Psoas muscle (tissue), 8 donors: ENCODE measurements around the gene KANK2. TPM values are rescaled to one million over a fixed set of nuclear protein-coding genes. Genes with fewer than 3 reads are reported as not detected.

Experiments
- ATAC-seq, 4 donors: fragments of 200-7000 bp; cut with Tn5 transposase; one replicate each; pipeline ENCODE4 v1.9.1; 2020; ENCODE audit warnings: moderate library complexity in 3 of 4, mild to moderate bottlenecking in 2 of 4
- DNase-seq, 2 donors: peaks; one replicate each; pipeline ENCODE4 v3.0.0-alpha.2; 2020
- H3K27ac ChIP-seq: fragments of 200-600 bp; one replicate; pipeline ENCODE4 v1.8.0; 2022
- H3K27me3 ChIP-seq, 3 donors: fragments of 200-600 bp in 1 of 3; one replicate each; pipeline versions ENCODE4 v1.6.1 to v1.8.0; 2013 to 2022; ENCODE audit warnings: low read length in 2 of 3, mild to moderate bottlenecking in 2 of 3, moderate library complexity in 1 of 3; ENCODE audit not compliant: insufficient read depth in 3 of 3
- H3K36me3 ChIP-seq, 2 donors: fragments of 200-600 bp in 1 of 2; one replicate each; pipeline versions ENCODE4 v1.6.1 to v1.8.0; 2013 to 2022; ENCODE audit warnings: low read depth in 1 of 2, mild to moderate bottlenecking in 1 of 2, moderate library complexity in 1 of 2; ENCODE audit not compliant: insufficient read depth in 1 of 2
- H3K4me1 ChIP-seq: fragments of 200-600 bp; one replicate; pipeline ENCODE4 v1.8.0; 2022
- H3K4me3 ChIP-seq: fragments of 200-600 bp; one replicate; pipeline ENCODE4 v1.8.0; 2022; ENCODE audit warnings: mild to moderate bottlenecking
- H3K9me3 ChIP-seq: fragments of 200-600 bp; one replicate; pipeline ENCODE4 v1.8.0; 2022
- WGBS, 3 donors: extraction: QIAGEN DNeasy Blood & Tissue Kit; methylation state at CpG; one replicate each; pipeline versions ENCODE4 v1.1.6 to v1.1.7; 2013; 5-methylcytosine and 5-hydroxymethylcytosine counted together
- intact Hi-C, 2 donors: fragments of 100-400 bp; cut with DNase I; formaldehyde crosslinking; loops; one replicate each; pipeline versions ENCODE4 v1.11.0 to v1.14.2; 2022
- polyA plus RNA-seq, 3 donors: library from polyadenylated mRNA; stranded (reverse); fragments of 200-250 nt; gene quantifications; one replicate each; pipeline ENCODE4 v1.2.3, GENCODE V29; 2013
- total RNA-seq, 4 donors: library from RNA; stranded (reverse); fragmentation: NEBNext Ultra II Directional in 2 of 4; extraction: Animal tissue kit (Norgen Biotek cat#: 25700) in 2 of 4; gene quantifications; one replicate each; pipeline versions ENCODE4 v1.2.1 to v1.2.4, GENCODE V29; 2021 to 2023
- TF ChIP-seq, protein P1 (sequence below): fragments of 200-600 bp; IDR thresholded peaks from one replicate; pipeline ENCODE4 v1.8.0; 2022; ENCODE audit warnings: antibody characterized with exemption
- donor health status: healthy with polysubstance abuse.
- donor health status: DM: no; HTN: no; CAD: no; lungs with moderate emphysema.
- donor health status: Bipolar disorder and iron deficiency.
- donor health status: healthy.
- donor health status: DM: yes; HTN: yes; CAD: no.
- donor health status: DM: no; HTN: no; CAD: no.
- donor health status: DM: no; HTN: no; CAD: no.
- donor health status: DM: yes; HTN: yes; CAD: no.

KANK2 gene
- total and polyA plus RNA-seq, 7 donors: 23.7 to 103 (median 44.0) TPM

DNA sequence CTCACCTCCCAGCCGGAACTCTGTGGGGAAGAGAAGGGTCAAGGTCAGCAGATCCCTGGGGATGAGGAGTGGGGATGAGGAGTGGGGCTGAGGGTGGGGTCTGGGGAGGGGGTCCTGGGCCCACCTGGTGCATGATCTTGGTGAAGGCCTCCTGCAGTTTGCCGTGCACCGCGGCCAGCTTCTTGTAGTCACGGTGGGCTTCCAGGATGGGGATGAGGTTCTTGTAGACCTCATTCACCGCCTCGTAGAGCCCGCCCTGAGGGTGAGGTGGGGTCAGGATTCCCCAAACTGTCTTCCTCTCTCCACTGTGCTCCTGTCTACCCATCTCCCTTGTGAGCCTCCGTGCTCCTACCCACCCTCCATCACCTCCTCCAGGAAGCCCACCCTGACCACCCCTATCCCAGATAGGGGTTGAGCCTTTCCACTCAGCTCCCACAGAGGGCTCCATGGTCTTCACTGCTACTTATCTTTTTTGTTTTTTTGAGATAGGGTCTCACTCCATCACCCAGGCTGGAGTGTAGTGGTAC, 6.8 kb upstream of the KANK2 start:
- Histone ChIP-seq H3K27me3 (no peaks in the 10 kb centered on the region), H3K27ac (peak overlapping the region; percentile 67), H3K36me3 (peaks cover 0 to 4% of the 10 kb centered on the region in 2 donors), H3K9me3 (no peaks in the 10 kb centered on the region), H3K4me3 (peak overlapping the region; percentile 42), H3K4me1 (peaks cover 4% of the 10 kb centered on the region)
- peak in 1 of 4 donors; percentile 5 for ATAC-seq
- TF ChIP-seq, protein P1, sequence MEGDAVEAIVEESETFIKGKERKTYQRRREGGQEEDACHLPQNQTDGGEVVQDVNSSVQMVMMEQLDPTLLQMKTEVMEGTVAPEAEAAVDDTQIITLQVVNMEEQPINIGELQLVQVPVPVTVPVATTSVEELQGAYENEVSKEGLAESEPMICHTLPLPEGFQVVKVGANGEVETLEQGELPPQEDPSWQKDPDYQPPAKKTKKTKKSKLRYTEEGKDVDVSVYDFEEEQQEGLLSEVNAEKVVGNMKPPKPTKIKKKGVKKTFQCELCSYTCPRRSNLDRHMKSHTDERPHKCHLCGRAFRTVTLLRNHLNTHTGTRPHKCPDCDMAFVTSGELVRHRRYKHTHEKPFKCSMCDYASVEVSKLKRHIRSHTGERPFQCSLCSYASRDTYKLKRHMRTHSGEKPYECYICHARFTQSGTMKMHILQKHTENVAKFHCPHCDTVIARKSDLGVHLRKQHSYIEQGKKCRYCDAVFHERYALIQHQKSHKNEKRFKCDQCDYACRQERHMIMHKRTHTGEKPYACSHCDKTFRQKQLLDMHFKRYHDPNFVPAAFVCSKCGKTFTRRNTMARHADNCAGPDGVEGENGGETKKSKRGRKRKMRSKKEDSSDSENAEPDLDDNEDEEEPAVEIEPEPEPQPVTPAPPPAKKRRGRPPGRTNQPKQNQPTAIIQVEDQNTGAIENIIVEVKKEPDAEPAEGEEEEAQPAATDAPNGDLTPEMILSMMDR: no peak
- intact Hi-C loops: no loop called here
- no peak for DNase-seq
- WGBS, 3 donors: 66 to 77% (median 66%) methylated on average over 7 to 9 of the region's 9 CpGs

- Histone ChIP-seq H3K27ac (peak overlapping the region; percentile 67), H3K9me3 (no peaks in the 10 kb centered on the region), H3K36me3 (peaks cover 0 to 4% of the 10 kb centered on the region in 2 donors), H3K4me3 (peak overlapping the region; percentile 42), H3K4me1 (peaks cover 4% of the 10 kb centered on the region), H3K27me3 (no peaks in the 10 kb centered on the region)
- peak; percentile 77 to 80 for DNase-seq
- peak; percentile 66 to 82 (median 75) for ATAC-seq
- TF ChIP-seq, protein P1: peak; percentile 86
- 19 to 29% (median 27%) methylated on average over 15 to 17 of the region's 17 CpGs for WGBS, 3 donors
- intact Hi-C loops: loop anchor here in 1 of 2 donors (2.0 kb wide), 1 partner anchor 65 kb away; no protein-coding TSS in a partner anchor
Measured at GRCh38 chr19:11203194-11204075, 6.1 kb upstream of the KANK2 start.

GRCh38 chr19:11202488-11203193, 5.3 kb upstream of the KANK2 start:
- ATAC-seq (no peak), DNase-seq (peak in 1 of 2 donors; percentile 47)
- no peaks in the 10 kb centered on the region for H3K9me3 ChIP-seq
- 87 to 94% (median 88%) methylated on average over 20 of the region's 20 CpGs for WGBS, 3 donors
- H3K27me3 ChIP-seq: no peaks in the 10 kb centered on the region
- TF ChIP-seq, protein P1: no peak
- H3K27ac ChIP-seq: peak overlapping the region; percentile 67
- no peak overlapping the region for H3K4me3 ChIP-seq
- peaks cover 0 to 4% of the 10 kb centered on the region in 2 donors for H3K36me3 ChIP-seq
- H3K4me1 ChIP-seq: peaks cover 8% of the 10 kb centered on the region
- intact Hi-C loops: loop anchor here (1.0 to 2.0 kb wide), 2 partner anchors 64 kb away; no protein-coding TSS in a partner anchor

- WGBS, 3 donors: 94 to 96% (median 95%) methylated on average over 24 of the region's 24 CpGs
- DNase-seq (no peak), ATAC-seq (no peak)
- no peak overlapping the region for H3K4me3 ChIP-seq
- peaks cover 8% of the 10 kb centered on the region for H3K4me1 ChIP-seq
- intact Hi-C loops: loop anchor here (1.0 to 2.0 kb wide), 2 partner anchors 63 kb away; no protein-coding TSS in a partner anchor
- no peaks in the 10 kb centered on the region for H3K27me3 ChIP-seq
- TF ChIP-seq, protein P1: no peak
- H3K27ac ChIP-seq: no peak overlapping the region
- no peaks in the 10 kb centered on the region for H3K9me3 ChIP-seq
- peaks cover 0 to 4% of the 10 kb centered on the region in 2 donors for H3K36me3 ChIP-seq
Measured at GRCh38 chr19:11201791-11202190, 4.4 kb upstream of the KANK2 start.
